ENCODE measurements around the gene GTF2I.

DNA sequence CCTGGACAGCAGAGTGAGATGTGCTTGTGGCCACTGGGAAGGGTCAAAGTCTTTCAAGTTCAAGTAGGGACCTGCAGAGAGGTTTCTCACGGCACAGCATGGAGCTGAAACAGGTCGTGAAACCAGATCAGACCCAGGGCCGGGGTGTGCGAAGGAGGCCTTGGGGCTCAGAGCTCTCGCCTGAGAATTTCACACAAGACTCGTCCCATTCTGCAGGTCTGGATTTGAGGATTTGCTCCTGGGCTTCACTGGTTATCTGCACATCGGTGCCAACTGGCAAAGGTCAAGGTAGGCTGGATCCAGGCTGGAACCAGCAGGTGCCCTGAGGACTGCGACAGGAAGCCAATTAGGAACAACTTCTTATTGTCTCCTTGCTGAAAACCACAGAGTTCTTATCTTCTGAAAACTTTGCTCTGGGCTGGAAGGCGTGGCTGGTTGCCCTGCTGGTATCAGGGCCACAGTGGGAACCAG lies 24.0 kb upstream of the GTF2I start:
- TF ChIP-seq, protein P1, sequence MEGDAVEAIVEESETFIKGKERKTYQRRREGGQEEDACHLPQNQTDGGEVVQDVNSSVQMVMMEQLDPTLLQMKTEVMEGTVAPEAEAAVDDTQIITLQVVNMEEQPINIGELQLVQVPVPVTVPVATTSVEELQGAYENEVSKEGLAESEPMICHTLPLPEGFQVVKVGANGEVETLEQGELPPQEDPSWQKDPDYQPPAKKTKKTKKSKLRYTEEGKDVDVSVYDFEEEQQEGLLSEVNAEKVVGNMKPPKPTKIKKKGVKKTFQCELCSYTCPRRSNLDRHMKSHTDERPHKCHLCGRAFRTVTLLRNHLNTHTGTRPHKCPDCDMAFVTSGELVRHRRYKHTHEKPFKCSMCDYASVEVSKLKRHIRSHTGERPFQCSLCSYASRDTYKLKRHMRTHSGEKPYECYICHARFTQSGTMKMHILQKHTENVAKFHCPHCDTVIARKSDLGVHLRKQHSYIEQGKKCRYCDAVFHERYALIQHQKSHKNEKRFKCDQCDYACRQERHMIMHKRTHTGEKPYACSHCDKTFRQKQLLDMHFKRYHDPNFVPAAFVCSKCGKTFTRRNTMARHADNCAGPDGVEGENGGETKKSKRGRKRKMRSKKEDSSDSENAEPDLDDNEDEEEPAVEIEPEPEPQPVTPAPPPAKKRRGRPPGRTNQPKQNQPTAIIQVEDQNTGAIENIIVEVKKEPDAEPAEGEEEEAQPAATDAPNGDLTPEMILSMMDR (conservative IDR thresholded peaks at IDR 0.05; ENCODE audit: low read depth, low read length), result no peak
- no peak for TF ChIP-seq EZH2 (IDR thresholded peaks at IDR 0.05; ENCODE audit: low read length, unreplicated experiment)

Measured in PC-3 (cell line).